Adrenal gland (tissue), 5 donors: Measurements from ENCODE around the gene VPS13D.

Experiments used
- POLR2A ChIP-seq, 2 donors: fragments of 450-650 bp; IDR thresholded peaks; one replicate each; pipeline ENCODE4 v1.6.1; 2017; ENCODE audit warnings: antibody characterized with exemption in 2 of 2, mild to moderate bottlenecking in 2 of 2, moderate library complexity in 1 of 2
- TF ChIP-seq, protein P1 (sequence below), 6 experiments: fragments of 450-650 bp in 4 of 6; fragments of 200-600 bp in 2 of 6; sonication (generic) in 1 of 6; IDR thresholded peaks; 1 replicate in 5 of 6; 2 replicates in 1 of 6; pipeline versions ENCODE4 v1.5.1 to v1.8.0; 2016 to 2021; ENCODE audit warnings: antibody characterized with exemption in 6 of 6, mild to moderate bottlenecking in 2 of 6, moderate library complexity in 1 of 6
- donor health status: DM: no; HTN: no; CAD: no.

DNA sequence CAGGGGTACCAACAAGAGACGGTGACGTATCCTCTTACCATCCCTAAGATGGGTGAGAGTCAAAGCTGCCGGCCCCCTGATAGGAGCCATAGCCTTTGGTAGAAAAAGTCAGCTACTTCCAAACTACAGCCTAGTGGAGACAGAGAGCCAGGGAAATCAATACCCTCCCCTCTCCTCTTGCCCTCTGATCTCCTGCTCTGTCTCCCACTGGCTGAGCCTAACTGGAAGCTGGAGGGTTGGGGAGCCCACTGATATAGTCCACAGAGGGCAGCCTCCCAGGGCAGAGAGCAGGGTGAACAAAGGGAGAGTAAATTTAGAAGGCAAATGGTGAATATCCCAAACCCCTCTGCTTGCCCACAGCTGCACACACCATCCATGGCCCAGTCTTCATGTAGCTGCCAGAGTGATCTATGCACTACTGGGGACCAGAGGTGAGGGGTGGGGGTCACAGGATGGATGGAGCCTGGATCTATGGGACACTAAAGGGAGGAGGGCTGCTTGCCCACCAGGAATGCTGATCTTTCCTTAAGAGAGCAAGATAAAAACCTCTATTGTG, 308.2 kb downstream of the VPS13D start:
- TF ChIP-seq, protein P1, sequence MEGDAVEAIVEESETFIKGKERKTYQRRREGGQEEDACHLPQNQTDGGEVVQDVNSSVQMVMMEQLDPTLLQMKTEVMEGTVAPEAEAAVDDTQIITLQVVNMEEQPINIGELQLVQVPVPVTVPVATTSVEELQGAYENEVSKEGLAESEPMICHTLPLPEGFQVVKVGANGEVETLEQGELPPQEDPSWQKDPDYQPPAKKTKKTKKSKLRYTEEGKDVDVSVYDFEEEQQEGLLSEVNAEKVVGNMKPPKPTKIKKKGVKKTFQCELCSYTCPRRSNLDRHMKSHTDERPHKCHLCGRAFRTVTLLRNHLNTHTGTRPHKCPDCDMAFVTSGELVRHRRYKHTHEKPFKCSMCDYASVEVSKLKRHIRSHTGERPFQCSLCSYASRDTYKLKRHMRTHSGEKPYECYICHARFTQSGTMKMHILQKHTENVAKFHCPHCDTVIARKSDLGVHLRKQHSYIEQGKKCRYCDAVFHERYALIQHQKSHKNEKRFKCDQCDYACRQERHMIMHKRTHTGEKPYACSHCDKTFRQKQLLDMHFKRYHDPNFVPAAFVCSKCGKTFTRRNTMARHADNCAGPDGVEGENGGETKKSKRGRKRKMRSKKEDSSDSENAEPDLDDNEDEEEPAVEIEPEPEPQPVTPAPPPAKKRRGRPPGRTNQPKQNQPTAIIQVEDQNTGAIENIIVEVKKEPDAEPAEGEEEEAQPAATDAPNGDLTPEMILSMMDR (IDR thresholded peaks at IDR 0.05): no peak
- TF ChIP-seq POLR2A (IDR thresholded peaks at IDR 0.05): no peak
